HEK293 (cell line): Measurements from ENCODE around the gene NUBP1.
A peak's percentile ranks its signal among the peaks of the same experiment; 100 is the strongest.

ENCODE experiments used
- AEBP2 ChIP-seq: fragments of 450-650 bp; formaldehyde crosslinking; IDR thresholded peaks from 2 replicates; pipeline ENCODE4 v1.5.1; 2016; ENCODE audit warnings: missing biosample characterization, missing genetic modification characterization, borderline replicate concordance
- EGR2 ChIP-seq: fragments of 450-650 bp; formaldehyde crosslinking; IDR thresholded peaks from 2 replicates; pipeline ENCODE4 v1.5.1; 2016; ENCODE audit warnings: low read depth, missing biosample characterization, missing genetic modification characterization
- ELK4 ChIP-seq: IDR thresholded peaks from 2 replicates; pipeline ENCODE4 v1.6.1; 2011; ENCODE audit warnings: mild to moderate bottlenecking, low read depth, low read length, borderline replicate concordance
- GLIS1 ChIP-seq: fragments of 450-650 bp; formaldehyde crosslinking; IDR thresholded peaks from 2 replicates; pipeline ENCODE4 v1.5.1; 2016; ENCODE audit warnings: missing biosample characterization, missing genetic modification characterization
- HIC1 ChIP-seq: fragments of 450-650 bp; formaldehyde crosslinking; IDR thresholded peaks from 2 replicates; pipeline ENCODE4 v1.5.1; 2016; ENCODE audit warnings: missing biosample characterization, missing genetic modification characterization
- KLF1 ChIP-seq: fragments of 450-650 bp; formaldehyde crosslinking; IDR thresholded peaks from 2 replicates; pipeline ENCODE4 v1.5.1; 2016; ENCODE audit warnings: missing biosample characterization, missing genetic modification characterization
- KLF16 ChIP-seq: fragments of 450-650 bp; formaldehyde crosslinking; IDR thresholded peaks from 2 replicates; pipeline ENCODE4 v1.5.1; 2017; ENCODE audit warnings: missing biosample characterization, missing genetic modification characterization
- KLF9 ChIP-seq: fragments of 450-650 bp; formaldehyde crosslinking; IDR thresholded peaks from 2 replicates; pipeline ENCODE4 v1.5.1; 2016; ENCODE audit warnings: missing biosample characterization, missing genetic modification characterization, low read depth
- REPIN1 ChIP-seq: fragments of 450-650 bp; formaldehyde crosslinking; IDR thresholded peaks from 2 replicates; pipeline ENCODE4 v1.5.1; 2017; ENCODE audit warnings: missing biosample characterization, missing genetic modification characterization, low read depth
- SETDB1 ChIP-seq: IDR thresholded peaks from one replicate; pipeline ENCODE4 v1.6.1; 2017; ENCODE audit warnings: mild to moderate bottlenecking, low read length, moderate library complexity, mixed read lengths; ENCODE audit not compliant: insufficient read length
- YY2 ChIP-seq: fragments of 450-650 bp; formaldehyde crosslinking; IDR thresholded peaks from 2 replicates; pipeline ENCODE4 v1.5.1; 2016; ENCODE audit warnings: missing biosample characterization, missing genetic modification characterization
- ZBTB21 ChIP-seq: fragments of 450-650 bp; formaldehyde crosslinking; IDR thresholded peaks from 2 replicates; pipeline ENCODE4 v1.5.1; 2017; ENCODE audit warnings: missing biosample characterization, missing genetic modification characterization
- ZBTB8A ChIP-seq: fragments of 450-650 bp; formaldehyde crosslinking; IDR thresholded peaks from 2 replicates; pipeline ENCODE4 v1.5.1; 2016; ENCODE audit warnings: missing biosample characterization, missing genetic modification characterization
- ZFP41 ChIP-seq: fragments of 450-650 bp; formaldehyde crosslinking; IDR thresholded peaks from 2 replicates; pipeline ENCODE4 v1.5.1; 2016; ENCODE audit warnings: missing biosample characterization, missing genetic modification characterization, borderline replicate concordance
- ZNF10 ChIP-seq: fragments of 450-650 bp; formaldehyde crosslinking; IDR thresholded peaks from 2 replicates; pipeline ENCODE4 v1.5.1; 2017; ENCODE audit warnings: missing biosample characterization, missing genetic modification characterization
- ZNF138 ChIP-seq: fragments of 450-650 bp; formaldehyde crosslinking; IDR thresholded peaks from 2 replicates; pipeline ENCODE4 v1.5.1; 2016; ENCODE audit warnings: missing biosample characterization, missing genetic modification characterization, borderline replicate concordance
- ZNF146 ChIP-seq: fragments of 450-650 bp; formaldehyde crosslinking; IDR thresholded peaks from 2 replicates; pipeline ENCODE4 v1.5.1; 2016; ENCODE audit warnings: missing biosample characterization, missing genetic modification characterization
- ZNF202 ChIP-seq: fragments of 450-650 bp; formaldehyde crosslinking; IDR thresholded peaks from 2 replicates; pipeline ENCODE4 v1.5.1; 2016; ENCODE audit warnings: missing biosample characterization, missing genetic modification characterization, borderline replicate concordance
- ZNF311 ChIP-seq: fragments of 450-650 bp; formaldehyde crosslinking; IDR thresholded peaks from 2 replicates; pipeline ENCODE4 v1.5.1; 2017; ENCODE audit warnings: missing biosample characterization, missing genetic modification characterization, borderline replicate concordance
- ZNF366 ChIP-seq: fragments of 450-650 bp; formaldehyde crosslinking; conservative IDR thresholded peaks from 2 replicates; pipeline ENCODE4 v1.5.1; 2016; ENCODE audit warnings: missing biosample characterization, missing genetic modification characterization
- ZNF398 ChIP-seq: fragments of 450-650 bp; formaldehyde crosslinking; IDR thresholded peaks from 2 replicates; pipeline ENCODE4 v1.5.1; 2017; ENCODE audit warnings: missing biosample characterization, missing genetic modification characterization
- ZNF426 ChIP-seq: fragments of 450-650 bp; formaldehyde crosslinking; IDR thresholded peaks from 2 replicates; pipeline ENCODE4 v1.5.1; 2017; ENCODE audit warnings: missing biosample characterization, missing genetic modification characterization, mild to moderate bottlenecking, inconsistent platforms, moderate library complexity
- ZNF624 ChIP-seq: fragments of 450-650 bp; formaldehyde crosslinking; IDR thresholded peaks from 2 replicates; pipeline ENCODE4 v1.5.1; 2017; ENCODE audit warnings: missing biosample characterization, missing genetic modification characterization
- ZNF707 ChIP-seq: fragments of 450-650 bp; formaldehyde crosslinking; IDR thresholded peaks from 2 replicates; pipeline ENCODE4 v1.5.1; 2016; ENCODE audit warnings: missing biosample characterization, missing genetic modification characterization
- ZNF777 ChIP-seq: fragments of 450-650 bp; formaldehyde crosslinking; IDR thresholded peaks from 2 replicates; pipeline ENCODE4 v1.5.1; 2017; ENCODE audit warnings: missing biosample characterization, missing genetic modification characterization, borderline replicate concordance
- ZSCAN16 ChIP-seq: fragments of 450-650 bp; formaldehyde crosslinking; IDR thresholded peaks from 2 replicates; pipeline ENCODE4 v1.5.1; 2016; ENCODE audit warnings: missing biosample characterization, missing genetic modification characterization
- ZSCAN5A ChIP-seq: fragments of 450-650 bp; formaldehyde crosslinking; IDR thresholded peaks from 2 replicates; pipeline ENCODE4 v1.5.1; 2016; ENCODE audit warnings: missing biosample characterization, missing genetic modification characterization
- TF ChIP-seq, protein P1 (sequence below): fragments of 450-650 bp; formaldehyde crosslinking; IDR thresholded peaks from 2 replicates; pipeline ENCODE4 v1.5.1; 2016; ENCODE audit warnings: missing biosample characterization, missing genetic modification characterization

The NUBP1 gene

GRCh38 chr16:10743610-10744369 is at the start of gene NUBP1 (continued):
- TF ChIP-seq ZNF398 (tag by site-specific recombination) (no peak), SETDB1 (no peak), ZNF311 (tag by site-specific recombination) (no peak), KLF16 (tag by site-specific recombination) (peak; percentile 95), ELK4 (no peak), ZNF10 (tag by site-specific recombination) (peak; percentile 85), KLF9 (tag by site-specific recombination) (peak; percentile 95), ZSCAN16 (no peak), GLIS1 (tag by site-specific recombination) (no peak; the same call in 1 of the 2 replicates), ZNF366 (0 out of 2 replicates have a peak, but pooled peaks have one; percentile 18), ZNF138 (tag by site-specific recombination) (no peak), REPIN1 (tag by site-specific recombination) (peak; percentile 91), ZNF707 (tag by site-specific recombination) (no peak), EGR2 (peak; percentile 92), AEBP2 (tag by site-specific recombination) (no peak), ZNF426 (no peak), ZFP41 (tag by site-specific recombination) (no peak), ZBTB21 (tag by site-specific recombination) (peak; percentile 78; the same call in 1 of the 2 replicates), ZSCAN5A (tag by site-specific recombination) (peak; percentile 92; the same call in 1 of the 2 replicates), ZNF777 (tag by site-specific recombination) (peak; percentile 36; the same call in 1 of the 2 replicates), ZBTB8A (peak; percentile 64), ZNF202 (no peak), YY2 (tag by site-specific recombination) (peak; percentile 82; the same call in 1 of the 2 replicates), HIC1 (peak; percentile 96), ZNF146 (peak; percentile 45; the same call in 1 of the 2 replicates), ZNF624 (tag by site-specific recombination) (no peak), KLF1 (tag by site-specific recombination) (peak; percentile 62)
- TF ChIP-seq, protein P1, sequence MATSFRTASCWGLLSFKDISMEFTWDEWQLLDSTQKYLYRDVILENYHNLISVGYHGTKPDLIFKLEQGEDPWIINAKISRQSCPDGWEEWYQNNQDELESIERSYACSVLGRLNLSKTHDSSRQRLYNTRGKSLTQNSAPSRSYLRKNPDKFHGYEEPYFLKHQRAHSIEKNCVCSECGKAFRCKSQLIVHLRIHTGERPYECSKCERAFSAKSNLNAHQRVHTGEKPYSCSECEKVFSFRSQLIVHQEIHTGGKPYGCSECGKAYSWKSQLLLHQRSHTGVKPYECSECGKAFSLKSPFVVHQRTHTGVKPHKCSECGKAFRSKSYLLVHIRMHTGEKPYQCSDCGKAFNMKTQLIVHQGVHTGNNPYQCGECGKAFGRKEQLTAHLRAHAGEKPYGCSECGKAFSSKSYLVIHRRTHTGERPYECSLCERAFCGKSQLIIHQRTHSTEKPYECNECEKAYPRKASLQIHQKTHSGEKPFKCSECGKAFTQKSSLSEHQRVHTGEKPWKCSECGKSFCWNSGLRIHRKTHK (tag by site-specific recombination) = no peak
